Muscle layer of colon (tissue), 2 donors: ENCODE data around the gene CYTIP.

Source experiments
- H3K27ac ChIP-seq: one replicate; pipeline ENCODE4 v1.7.0; 2013; ENCODE audit warnings: low read depth, mild to moderate bottlenecking, low read length, moderate library complexity
- H3K27me3 ChIP-seq, 2 donors: one replicate each; pipeline ENCODE4 v1.7.0; 2013; ENCODE audit warnings: low read length in 2 of 2, mild to moderate bottlenecking in 2 of 2; ENCODE audit not compliant: insufficient read depth in 2 of 2, control insufficient read depth in 1 of 2
- H3K36me3 ChIP-seq: one replicate; pipeline ENCODE4 v1.7.0; 2013; ENCODE audit warnings: mild to moderate bottlenecking, low read length; ENCODE audit not compliant: insufficient read depth
- H3K4me1 ChIP-seq: one replicate; pipeline ENCODE4 v1.7.0; 2013; ENCODE audit warnings: mild to moderate bottlenecking, low read length; ENCODE audit not compliant: insufficient read depth
- H3K4me3 ChIP-seq, 2 donors: one replicate each; pipeline ENCODE4 v1.7.0; 2013; ENCODE audit warnings: low read length in 2 of 2, low read depth in 1 of 2, mild to moderate bottlenecking in 1 of 2, moderate library complexity in 1 of 2
- H3K9ac ChIP-seq: one replicate; pipeline ENCODE4 v1.7.0; 2013; ENCODE audit warnings: low read length
- H3K9me3 ChIP-seq: one replicate; pipeline ENCODE4 v1.7.0; 2013; ENCODE audit warnings: mild to moderate bottlenecking, low read length
- donor health status: abdominal sarcoma.
- donor health status: Adenocarcinoma of cecum.

Gene CYTIP

DNA sequence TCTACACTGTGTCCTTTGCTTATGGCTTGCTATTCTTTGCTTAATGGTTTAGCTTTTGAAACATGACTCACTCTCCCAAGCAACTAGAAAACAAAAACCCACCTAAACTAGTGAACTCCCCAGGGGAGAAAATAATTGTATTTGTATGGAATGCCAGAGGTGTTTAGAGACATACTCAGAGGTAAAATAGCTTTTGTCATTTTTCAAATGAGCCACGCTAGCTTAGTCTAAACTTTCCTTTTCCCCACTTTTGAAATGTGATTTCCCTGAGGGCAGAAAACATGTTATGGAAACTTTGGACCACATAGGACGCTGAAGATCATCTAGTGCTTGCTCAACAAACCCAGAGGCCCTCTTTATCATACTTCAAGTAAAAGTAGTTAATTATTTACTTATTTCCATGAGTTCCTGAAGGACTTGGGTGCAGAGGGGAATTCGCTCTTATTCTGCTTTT is 16.5 kb upstream of the CYTIP start:
- Histone ChIP-seq H3K36me3 (no peaks in the 10 kb centered on the region), H3K4me3 (no peak overlapping the region), H3K4me1 (no peaks in the 10 kb centered on the region), H3K9me3 (no peaks in the 10 kb centered on the region), H3K27me3 (no peaks in the 10 kb centered on the region), H3K27ac (no peak overlapping the region), H3K9ac (no peak overlapping the region)

DNA sequence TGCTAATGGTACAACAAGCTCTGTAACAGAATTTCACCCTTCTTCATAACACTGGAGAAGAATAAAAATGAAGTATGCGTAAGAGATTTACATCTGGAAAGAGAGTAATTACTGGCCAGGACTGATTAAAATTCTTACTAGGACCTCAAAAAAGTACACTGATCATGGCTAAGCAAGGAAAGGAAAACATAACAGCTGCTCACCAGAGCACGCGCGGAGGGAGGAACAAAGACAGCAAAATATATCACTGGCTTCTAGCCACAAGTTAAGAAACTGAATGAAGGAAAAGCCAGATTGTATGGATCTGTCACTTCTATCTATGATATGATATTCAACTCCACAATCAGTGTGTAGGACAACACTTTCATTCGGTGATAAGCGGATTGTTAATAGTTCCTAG is 15.6 kb upstream of the CYTIP start:
- no peak overlapping the region for H3K4me3 ChIP-seq
- no peaks in the 10 kb centered on the region for H3K27me3 ChIP-seq

DNA sequence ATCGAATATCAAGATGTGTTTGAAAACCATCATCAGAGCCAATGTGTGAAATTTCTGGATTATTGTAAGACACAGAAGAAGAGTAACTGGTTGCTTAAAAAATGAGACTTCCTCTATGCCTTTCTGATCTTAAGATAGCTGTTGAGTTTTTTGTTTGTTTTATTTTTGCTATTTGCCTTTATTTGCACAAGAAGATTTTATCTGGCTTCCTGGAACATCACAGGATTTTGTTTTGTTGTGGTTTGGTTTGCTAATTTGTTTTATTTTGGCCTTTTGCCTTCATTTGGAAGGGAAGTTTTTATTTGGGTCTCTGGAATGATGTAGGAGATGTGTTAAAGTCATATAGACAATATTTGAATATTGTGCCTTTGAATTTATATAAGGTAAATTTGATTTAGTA is 3.9 kb upstream of the CYTIP start:
- H3K9ac ChIP-seq: no peak overlapping the region
- H3K27me3 ChIP-seq: no peaks in the 10 kb centered on the region
- no peaks in the 10 kb centered on the region for H3K36me3 ChIP-seq
- H3K4me3 ChIP-seq: no peak overlapping the region
- H3K27ac ChIP-seq: no peak overlapping the region
- no peaks in the 10 kb centered on the region for H3K9me3 ChIP-seq
- H3K4me1 ChIP-seq: no peaks in the 10 kb centered on the region

More for the DNA sequence above, 15.6 kb upstream of the CYTIP start:
- H3K27ac ChIP-seq: no peak overlapping the region
- H3K9me3 ChIP-seq: no peaks in the 10 kb centered on the region
- H3K9ac ChIP-seq: no peak overlapping the region
- H3K4me1 ChIP-seq: no peaks in the 10 kb centered on the region
- H3K36me3 ChIP-seq: no peaks in the 10 kb centered on the region

DNA sequence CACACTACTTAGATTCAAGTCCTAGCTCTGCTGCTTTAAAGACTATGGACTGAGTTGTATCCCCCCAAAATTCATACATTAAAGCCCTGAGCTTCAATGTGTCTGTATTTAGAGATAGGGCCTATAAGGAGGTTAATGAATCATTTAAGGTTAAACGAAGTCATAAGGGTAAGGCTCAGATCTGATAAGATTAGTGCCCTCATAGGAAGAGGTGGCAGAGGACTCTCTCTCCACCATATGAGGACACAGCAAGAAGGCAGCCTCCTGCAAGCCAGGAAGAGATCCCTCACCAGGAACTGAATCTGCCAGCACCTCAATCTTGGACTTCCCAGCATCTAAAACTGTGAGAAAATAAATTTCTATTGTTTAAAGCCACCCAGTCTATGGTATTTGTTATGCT is 3.1 kb upstream of the CYTIP start:
- Histone ChIP-seq H3K4me3 (no peak overlapping the region), H3K9ac (no peak overlapping the region), H3K27me3 (no peaks in the 10 kb centered on the region), H3K4me1 (no peaks in the 10 kb centered on the region), H3K27ac (no peak overlapping the region), H3K36me3 (no peaks in the 10 kb centered on the region), H3K9me3 (no peaks in the 10 kb centered on the region)

DNA sequence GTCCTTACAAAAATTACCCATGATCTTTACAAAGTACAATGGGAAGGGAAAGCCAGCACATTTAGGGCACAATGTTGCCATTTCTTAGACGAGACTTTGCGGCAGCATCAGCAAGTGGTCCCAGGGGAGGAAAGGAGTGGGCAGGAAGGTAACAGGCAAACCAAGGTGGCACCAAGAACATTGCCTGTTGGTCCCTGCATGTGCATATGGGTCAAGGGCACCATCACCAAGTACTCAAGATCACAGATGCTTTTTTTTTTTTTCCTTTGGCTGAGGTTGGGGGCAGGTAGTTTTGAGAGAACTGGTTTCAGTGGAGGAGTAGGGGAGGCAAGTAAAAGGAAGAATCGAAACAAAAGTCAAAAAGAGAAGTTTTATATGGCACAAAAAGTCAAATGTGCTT is 752 bp upstream of the CYTIP start:
- no peak overlapping the region for H3K27ac ChIP-seq
- no peaks in the 10 kb centered on the region for H3K27me3 ChIP-seq
- H3K9ac ChIP-seq: no peak overlapping the region
- H3K9me3 ChIP-seq: no peaks in the 10 kb centered on the region
- H3K4me3 ChIP-seq: no peak overlapping the region
- no peaks in the 10 kb centered on the region for H3K36me3 ChIP-seq
- H3K4me1 ChIP-seq: no peaks in the 10 kb centered on the region

DNA sequence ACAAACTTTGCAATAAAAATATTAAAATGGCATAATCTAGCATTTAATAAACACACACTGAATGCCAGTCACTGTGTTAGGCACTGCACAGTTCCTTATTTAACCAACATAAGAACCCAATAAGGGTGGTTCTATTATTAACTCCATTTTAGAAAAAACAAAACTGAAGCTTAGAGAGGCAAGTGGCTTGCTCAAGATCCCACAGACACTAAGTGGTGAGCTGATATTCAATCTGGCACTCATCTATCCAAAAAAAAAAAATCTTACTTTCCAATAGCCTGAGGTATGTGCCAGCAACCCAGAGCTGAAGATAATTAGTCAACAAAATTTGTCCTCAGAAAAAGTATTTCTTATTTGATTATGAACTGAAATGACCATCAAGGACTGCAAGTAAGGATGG is 799 bp downstream of the CYTIP start:
- H3K9ac ChIP-seq: no peak overlapping the region
- H3K27ac ChIP-seq: no peak overlapping the region
- no peaks in the 10 kb centered on the region for H3K9me3 ChIP-seq
- H3K27me3 ChIP-seq: no peaks in the 10 kb centered on the region
- no peak overlapping the region for H3K4me3 ChIP-seq
- no peaks in the 10 kb centered on the region for H3K4me1 ChIP-seq
- no peaks in the 10 kb centered on the region for H3K36me3 ChIP-seq

DNA sequence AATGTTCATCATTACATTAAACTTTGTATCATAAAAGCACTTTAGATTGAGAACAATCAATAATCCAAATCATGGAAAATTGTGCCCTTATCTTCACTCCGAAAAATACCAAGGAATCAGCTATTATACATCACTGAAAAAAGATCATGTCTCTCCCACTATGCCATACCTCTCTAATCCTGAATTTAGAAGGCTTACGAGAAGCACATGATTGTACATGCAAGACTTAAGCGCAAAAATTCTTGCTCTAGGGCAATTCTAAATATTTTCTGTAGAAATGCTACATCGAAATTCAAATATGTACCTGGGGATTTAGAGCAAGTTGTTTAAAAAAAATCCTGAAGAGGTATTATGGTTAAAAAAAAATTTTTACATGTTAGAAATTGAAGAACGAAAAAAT is 1.3 kb downstream of the CYTIP start:
- H3K4me3 ChIP-seq: no peak overlapping the region
- no peaks in the 10 kb centered on the region for H3K27me3 ChIP-seq
- H3K9me3 ChIP-seq: no peaks in the 10 kb centered on the region
- H3K27ac ChIP-seq: no peak overlapping the region
- H3K36me3 ChIP-seq: no peaks in the 10 kb centered on the region
- no peak overlapping the region for H3K9ac ChIP-seq
- no peaks in the 10 kb centered on the region for H3K4me1 ChIP-seq

DNA sequence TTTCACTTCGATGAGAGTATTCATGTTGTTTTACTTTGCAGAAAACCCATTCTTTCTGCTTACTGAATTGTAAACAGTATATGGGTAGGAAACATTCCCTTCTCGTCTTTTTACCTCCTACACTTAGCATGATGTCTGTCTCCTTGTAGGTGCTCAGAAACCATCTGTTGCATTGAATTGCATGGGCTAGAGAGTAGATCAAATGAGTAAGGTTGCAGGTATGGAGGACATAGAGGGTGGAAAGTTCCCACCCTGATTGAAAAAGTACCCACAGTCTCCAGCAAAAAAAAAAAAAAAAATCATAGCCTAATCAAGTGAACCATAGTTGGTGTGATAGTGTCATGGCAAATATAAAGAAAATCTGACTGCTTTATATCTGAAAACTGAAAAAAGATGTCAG is 1.7 kb downstream of the CYTIP start:
- Histone ChIP-seq H3K9ac (no peak overlapping the region), H3K27me3 (no peaks in the 10 kb centered on the region), H3K27ac (no peak overlapping the region)

DNA sequence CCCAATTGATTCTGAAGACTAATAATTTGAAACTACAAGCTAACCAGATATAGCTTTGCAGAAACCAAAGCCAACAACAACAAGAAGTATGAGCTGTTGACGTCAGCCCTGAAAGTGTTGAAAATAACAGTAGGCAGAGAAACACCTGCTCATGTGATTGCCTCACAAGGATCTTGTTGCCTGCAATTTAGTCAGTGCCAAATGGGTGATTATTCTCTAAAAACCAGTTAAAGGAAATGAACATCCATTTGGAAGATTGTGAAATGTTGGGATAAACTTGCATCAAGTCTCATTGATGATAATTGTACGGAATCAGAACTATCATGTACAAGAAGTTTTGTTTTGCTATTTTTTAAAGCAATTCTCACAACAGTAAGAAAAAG is 2.8 kb downstream of the CYTIP start:
- no peaks in the 10 kb centered on the region for H3K4me1 ChIP-seq
- no peaks in the 10 kb centered on the region for H3K36me3 ChIP-seq
- no peaks in the 10 kb centered on the region for H3K27me3 ChIP-seq
- H3K9ac ChIP-seq: no peak overlapping the region
- H3K9me3 ChIP-seq: no peaks in the 10 kb centered on the region
- no peak overlapping the region for H3K27ac ChIP-seq
- no peak overlapping the region for H3K4me3 ChIP-seq

More for the DNA sequence above, 1.7 kb downstream of the CYTIP start:
- Histone ChIP-seq H3K4me3 (no peak overlapping the region), H3K4me1 (no peaks in the 10 kb centered on the region), H3K36me3 (no peaks in the 10 kb centered on the region), H3K9me3 (no peaks in the 10 kb centered on the region)

DNA sequence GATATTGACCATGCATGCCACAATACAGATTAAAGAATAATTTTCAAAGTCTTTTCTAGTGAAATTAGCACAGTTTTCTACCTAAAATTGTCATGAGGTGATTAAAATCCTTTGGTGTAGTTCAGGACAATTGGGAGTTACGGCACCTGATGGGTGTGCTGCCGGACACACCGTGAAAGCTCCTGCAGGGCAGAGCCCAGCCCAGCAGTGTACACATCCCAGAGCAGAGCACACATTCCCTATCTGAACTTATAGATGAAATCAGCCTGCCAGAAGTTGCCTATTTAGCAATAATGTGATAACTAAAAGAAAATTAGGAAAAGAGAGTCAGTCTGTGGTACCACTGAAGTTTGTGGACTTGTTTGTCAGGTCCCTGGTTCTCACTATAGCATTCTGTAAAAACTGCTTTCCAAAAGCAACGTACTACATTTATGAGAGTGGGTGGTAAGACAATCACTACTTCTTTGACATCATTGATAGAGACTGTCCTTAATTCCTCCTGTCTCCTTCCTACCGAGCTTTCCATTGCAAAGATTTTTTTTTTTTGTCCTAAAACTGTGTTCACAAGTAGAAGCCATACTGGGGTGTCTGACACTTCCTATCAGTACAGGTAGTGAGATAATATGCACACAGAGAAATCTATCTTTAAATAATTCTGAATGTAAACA is 3.4 kb downstream of the CYTIP start:
- no peak overlapping the region for H3K9ac ChIP-seq
- H3K4me3 ChIP-seq: no peak overlapping the region
- H3K27me3 ChIP-seq: no peaks in the 10 kb centered on the region
- H3K36me3 ChIP-seq: no peaks in the 10 kb centered on the region
- no peak overlapping the region for H3K27ac ChIP-seq
- H3K4me1 ChIP-seq: no peaks in the 10 kb centered on the region
- no peaks in the 10 kb centered on the region for H3K9me3 ChIP-seq

DNA sequence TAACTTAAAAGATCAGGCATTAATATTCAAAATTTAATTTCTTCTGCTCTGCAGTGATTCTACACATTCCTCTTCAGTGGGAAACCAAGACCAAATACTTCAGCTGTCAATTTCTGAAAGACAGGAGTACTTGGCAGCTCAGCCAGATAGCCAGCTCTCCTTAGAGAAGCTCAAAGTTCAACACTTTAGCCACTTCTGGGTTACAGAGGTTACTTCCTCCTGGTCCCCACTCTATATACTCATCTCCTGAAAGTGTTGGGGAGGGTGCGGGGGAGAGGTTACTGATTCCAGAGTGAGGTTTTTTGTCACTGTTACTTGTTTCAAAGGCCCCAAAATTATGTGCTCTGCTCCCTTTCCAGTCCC is 4.1 kb downstream of the CYTIP start:
- no peaks in the 10 kb centered on the region for H3K4me1 ChIP-seq
- no peak overlapping the region for H3K27ac ChIP-seq
- no peak overlapping the region for H3K9ac ChIP-seq
- no peaks in the 10 kb centered on the region for H3K9me3 ChIP-seq
- no peaks in the 10 kb centered on the region for H3K27me3 ChIP-seq
- H3K36me3 ChIP-seq: no peaks in the 10 kb centered on the region
- no peak overlapping the region for H3K4me3 ChIP-seq
